D721Med (cell line): ENCODE data around the gene CHRDL1.

ENCODE experiments used
- DNase-seq: peaks from one replicate; pipeline ENCODE4 v3.0.0; 2011; ENCODE audit warnings: low spot score; ENCODE audit not compliant: insufficient read length
- FAIRE-seq: peaks from 2 replicates; lab custom pipeline; 2011; peaks lifted over from hg19 to GRCh38; lab: Jason Lieb, UNC
- TF ChIP-seq, protein P1 (sequence below): IDR thresholded peaks from 2 replicates; pipeline ENCODE4 v1.5.1; 2012; ENCODE audit warnings: mild to moderate bottlenecking, control low read depth; ENCODE audit not compliant: insufficient read depth; ENCODE audit errors: missing control alignments

CHRDL1 gene

GRCh38 chrX:110743679-110744340 is 51.8 kb downstream of the CHRDL1 start:
- TF ChIP-seq, protein P1, sequence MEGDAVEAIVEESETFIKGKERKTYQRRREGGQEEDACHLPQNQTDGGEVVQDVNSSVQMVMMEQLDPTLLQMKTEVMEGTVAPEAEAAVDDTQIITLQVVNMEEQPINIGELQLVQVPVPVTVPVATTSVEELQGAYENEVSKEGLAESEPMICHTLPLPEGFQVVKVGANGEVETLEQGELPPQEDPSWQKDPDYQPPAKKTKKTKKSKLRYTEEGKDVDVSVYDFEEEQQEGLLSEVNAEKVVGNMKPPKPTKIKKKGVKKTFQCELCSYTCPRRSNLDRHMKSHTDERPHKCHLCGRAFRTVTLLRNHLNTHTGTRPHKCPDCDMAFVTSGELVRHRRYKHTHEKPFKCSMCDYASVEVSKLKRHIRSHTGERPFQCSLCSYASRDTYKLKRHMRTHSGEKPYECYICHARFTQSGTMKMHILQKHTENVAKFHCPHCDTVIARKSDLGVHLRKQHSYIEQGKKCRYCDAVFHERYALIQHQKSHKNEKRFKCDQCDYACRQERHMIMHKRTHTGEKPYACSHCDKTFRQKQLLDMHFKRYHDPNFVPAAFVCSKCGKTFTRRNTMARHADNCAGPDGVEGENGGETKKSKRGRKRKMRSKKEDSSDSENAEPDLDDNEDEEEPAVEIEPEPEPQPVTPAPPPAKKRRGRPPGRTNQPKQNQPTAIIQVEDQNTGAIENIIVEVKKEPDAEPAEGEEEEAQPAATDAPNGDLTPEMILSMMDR: no peak
- no peak for FAIRE-seq
- DNase-seq: no peak

DNA sequence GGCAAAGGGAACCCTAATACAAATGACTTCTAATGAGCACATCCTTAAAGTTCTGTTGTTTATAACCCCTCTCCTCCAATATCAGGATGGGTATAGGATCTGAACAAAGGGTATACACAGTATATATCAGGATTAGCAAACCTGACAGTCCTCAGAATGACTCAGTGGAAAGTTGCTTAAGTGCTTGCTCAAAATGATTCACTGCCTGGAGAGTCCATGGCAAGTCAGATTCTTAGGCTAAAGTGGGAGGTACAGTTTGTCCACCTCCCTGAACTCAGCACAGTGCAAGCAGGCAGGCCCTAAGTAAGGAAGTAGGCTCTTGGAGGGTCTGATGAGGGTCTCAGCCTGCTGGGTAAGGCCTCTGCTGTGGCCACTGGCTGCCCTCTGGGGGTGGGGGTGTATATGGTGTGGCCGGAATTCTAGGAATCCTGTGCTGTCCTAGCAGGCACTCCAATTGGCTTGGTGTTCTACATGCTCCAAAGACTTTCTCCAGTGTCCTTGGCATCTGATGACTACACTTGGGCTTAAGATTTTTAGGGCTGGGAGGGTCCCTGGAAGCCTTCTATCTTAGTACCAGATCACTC is 54.3 kb downstream of the CHRDL1 start:
- FAIRE-seq (no peak), DNase-seq (no peak)
- TF ChIP-seq, protein P1: no peak

DNA sequence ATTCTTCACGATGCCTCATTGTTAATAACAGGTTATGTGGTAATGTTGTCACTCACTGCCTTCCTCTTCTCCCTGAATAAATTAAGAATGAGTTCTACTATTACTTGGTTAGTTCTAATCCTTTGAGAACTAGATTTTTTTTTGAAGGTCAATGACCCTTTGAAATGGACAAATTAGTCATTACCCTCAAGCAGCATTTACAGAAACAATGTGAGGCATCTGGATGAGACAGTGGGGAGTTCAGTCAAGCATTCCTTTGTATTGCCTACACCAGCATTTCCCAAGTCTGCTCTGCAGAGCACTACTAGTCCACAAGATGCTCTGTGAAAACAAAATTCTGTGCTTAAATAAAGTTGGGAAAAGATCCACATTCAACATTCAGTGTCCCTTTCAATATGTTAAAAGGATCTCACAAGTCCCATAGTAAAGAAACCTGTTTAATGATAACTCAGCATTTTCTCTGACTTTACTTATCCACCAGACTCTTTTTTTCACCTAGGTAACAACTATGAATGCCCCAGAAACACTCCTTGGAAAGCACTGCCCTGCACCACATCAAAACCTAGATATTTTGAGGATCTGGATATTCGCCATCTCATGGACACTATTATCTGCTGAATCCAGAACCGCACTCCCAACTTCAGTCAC is 60.6 kb downstream of the CHRDL1 start:
- no peak for FAIRE-seq
- no peak for DNase-seq
- TF ChIP-seq, protein P1: no peak

- DNase-seq: no peak
- FAIRE-seq: no peak
- TF ChIP-seq, protein P1: no peak
These were observed 61.3 kb downstream of the CHRDL1 start for GRCh38 chrX:110734271-110734670.

GRCh38 chrX:110733166-110733565 is 62.5 kb downstream of the CHRDL1 start:
- DNase-seq (no peak), FAIRE-seq (no peak)
- TF ChIP-seq, protein P1: no peak

DNA sequence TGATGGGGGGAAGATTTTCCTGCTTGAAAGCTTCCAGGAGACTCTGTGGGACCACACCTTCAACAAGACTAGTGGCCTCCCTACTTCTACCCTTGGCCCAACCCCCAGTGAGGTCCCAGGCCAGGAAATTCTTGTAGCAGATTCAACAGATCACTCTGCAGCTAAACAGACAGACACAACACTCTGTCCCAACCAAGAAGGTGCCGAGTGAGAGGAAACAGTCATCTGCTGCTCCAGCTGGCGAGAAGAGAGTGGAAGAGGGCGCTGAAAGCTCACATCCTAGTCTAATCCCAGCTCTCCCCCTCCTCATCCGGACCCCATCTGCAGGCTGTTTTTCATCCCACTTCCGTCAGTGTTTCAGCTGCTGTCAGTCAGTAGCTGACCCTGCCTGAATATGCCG is 63.4 kb downstream of the CHRDL1 start:
- no peak for DNase-seq
- TF ChIP-seq, protein P1: no peak
- no peak for FAIRE-seq

- FAIRE-seq (no peak), DNase-seq (no peak)
- TF ChIP-seq, protein P1: no peak
These were observed 71.8 kb downstream of the CHRDL1 start for GRCh38 chrX:110723844-110724243.
